GM10248 (cell line): ENCODE measurements around the gene KCNJ3.
"Not testable (repeated sequence)": the region's sequence is repeated elsewhere in the genome, so short reads cannot be mapped to it uniquely, and the experiment has no call there.

Experiments used
- CTCF ChIA-PET: fragments of 300-600 bp; sonication (Branson Sonifier 250); formaldehyde crosslinking; extraction: SDS; loops from one replicate; lab custom pipeline; 2021; ENCODE audit warnings: antibody characterized with exemption; lab: Yijun Ruan, JAX
- POLR2A ChIA-PET: fragments of 350-650 bp; sonication (Branson Sonifier 250); formaldehyde crosslinking; extraction: SDS; loops from one replicate; lab custom pipeline; 2020; ENCODE audit warnings: antibody characterized with exemption; lab: Yijun Ruan, JAX
- DNase-seq: peaks from one replicate; pipeline ENCODE4 v3.0.0; 2012; ENCODE audit errors: extremely low spot score
- TF ChIP-seq, protein P1 (sequence below): IDR thresholded peaks from 2 replicates; pipeline ENCODE4 v1.5.1; 2012; ENCODE audit warnings: mild to moderate bottlenecking, low read depth; ENCODE audit errors: extremely low read depth, missing control alignments, control extremely low read depth

Gene KCNJ3

GRCh38 chr2:154849482-154849881, 151.0 kb downstream of the KCNJ3 start:
- DNase-seq, result no peak
- TF ChIP-seq, protein P1, sequence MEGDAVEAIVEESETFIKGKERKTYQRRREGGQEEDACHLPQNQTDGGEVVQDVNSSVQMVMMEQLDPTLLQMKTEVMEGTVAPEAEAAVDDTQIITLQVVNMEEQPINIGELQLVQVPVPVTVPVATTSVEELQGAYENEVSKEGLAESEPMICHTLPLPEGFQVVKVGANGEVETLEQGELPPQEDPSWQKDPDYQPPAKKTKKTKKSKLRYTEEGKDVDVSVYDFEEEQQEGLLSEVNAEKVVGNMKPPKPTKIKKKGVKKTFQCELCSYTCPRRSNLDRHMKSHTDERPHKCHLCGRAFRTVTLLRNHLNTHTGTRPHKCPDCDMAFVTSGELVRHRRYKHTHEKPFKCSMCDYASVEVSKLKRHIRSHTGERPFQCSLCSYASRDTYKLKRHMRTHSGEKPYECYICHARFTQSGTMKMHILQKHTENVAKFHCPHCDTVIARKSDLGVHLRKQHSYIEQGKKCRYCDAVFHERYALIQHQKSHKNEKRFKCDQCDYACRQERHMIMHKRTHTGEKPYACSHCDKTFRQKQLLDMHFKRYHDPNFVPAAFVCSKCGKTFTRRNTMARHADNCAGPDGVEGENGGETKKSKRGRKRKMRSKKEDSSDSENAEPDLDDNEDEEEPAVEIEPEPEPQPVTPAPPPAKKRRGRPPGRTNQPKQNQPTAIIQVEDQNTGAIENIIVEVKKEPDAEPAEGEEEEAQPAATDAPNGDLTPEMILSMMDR, result no peak
- POLR2A ChIA-PET, result no interaction called here
- CTCF ChIA-PET, result interaction anchor here (1.6 kb wide), 1 partner anchor 16 kb away, joined by 4 read pairs; no protein-coding TSS in a partner anchor

GRCh38 chr2:154850532-154850931, 152.0 kb downstream of the KCNJ3 start:
- ChIA-PET CTCF (no interaction called here), POLR2A (no interaction called here)
- TF ChIP-seq, protein P1, result no peak
- no peak for DNase-seq

DNA sequence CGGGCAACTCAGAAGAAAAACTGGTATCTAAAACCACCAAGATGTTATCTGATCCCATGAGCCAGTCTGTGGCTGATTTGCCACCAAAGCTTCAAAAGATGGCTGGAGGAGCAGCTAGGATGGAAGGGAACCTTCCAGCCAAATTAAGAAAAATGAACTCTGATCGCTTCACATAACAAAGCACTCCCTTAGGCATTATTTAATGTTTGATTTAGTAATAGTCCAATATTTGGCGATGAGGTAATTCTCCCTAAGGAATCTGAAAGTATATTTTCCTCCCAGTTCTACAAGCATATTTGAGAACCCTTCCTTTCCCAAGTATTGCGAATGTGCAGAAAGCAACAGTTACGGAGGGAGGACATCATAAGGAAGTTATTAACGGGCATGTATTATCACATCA, 156.6 kb downstream of the KCNJ3 start:
- ChIA-PET CTCF (interaction anchor here (1.5 kb wide), 1 partner anchor 11 kb away, joined by 4 read pairs; no protein-coding TSS in a partner anchor), POLR2A (no interaction called here)
- TF ChIP-seq, protein P1, result no peak
- DNase-seq, result no peak

DNA sequence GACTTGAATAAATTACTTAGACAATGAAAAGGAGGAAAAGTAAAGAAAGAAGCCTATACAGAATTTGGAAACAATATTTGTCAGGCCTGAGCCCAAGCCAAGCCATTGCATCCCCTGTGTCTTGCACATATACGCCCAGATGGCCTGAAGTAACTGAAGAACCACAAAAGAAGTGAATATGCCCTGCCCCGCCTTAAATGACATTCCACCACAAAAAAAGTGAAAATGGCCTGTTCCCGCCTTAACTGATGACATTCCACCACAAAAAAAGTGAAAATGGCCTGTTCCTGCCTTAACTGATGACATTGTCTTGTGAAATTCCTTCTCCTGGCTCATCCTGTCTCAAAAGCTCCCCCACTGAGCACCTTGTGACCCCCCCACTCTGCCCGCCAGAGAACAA, 168.7 kb downstream of the KCNJ3 start:
- CTCF ChIA-PET, POLR2A ChIA-PET, DNase-seq: not testable (repeated sequence)

DNA sequence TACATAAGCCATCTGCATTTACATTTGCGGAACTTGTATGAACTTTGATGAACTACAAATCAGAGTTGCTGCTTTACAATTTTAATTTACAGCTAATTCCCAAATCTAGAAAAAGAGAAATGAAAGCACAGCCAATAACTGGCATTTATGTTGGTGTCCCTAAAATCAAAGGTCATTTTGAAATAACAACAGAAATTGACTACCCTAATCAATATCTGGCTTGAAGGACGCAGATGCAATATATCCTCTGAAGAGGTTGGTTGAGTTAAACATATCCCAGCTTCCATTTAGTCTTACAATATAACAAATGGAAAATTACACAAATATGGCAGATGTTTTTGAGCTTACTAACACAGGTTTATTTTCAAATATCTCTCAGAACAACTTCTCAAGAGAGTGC, 177.5 kb downstream of the KCNJ3 start:
- CTCF ChIA-PET, result no interaction called here
- no peak for DNase-seq
- POLR2A ChIA-PET, result no interaction called here
- TF ChIP-seq, protein P1, result no peak

DNA sequence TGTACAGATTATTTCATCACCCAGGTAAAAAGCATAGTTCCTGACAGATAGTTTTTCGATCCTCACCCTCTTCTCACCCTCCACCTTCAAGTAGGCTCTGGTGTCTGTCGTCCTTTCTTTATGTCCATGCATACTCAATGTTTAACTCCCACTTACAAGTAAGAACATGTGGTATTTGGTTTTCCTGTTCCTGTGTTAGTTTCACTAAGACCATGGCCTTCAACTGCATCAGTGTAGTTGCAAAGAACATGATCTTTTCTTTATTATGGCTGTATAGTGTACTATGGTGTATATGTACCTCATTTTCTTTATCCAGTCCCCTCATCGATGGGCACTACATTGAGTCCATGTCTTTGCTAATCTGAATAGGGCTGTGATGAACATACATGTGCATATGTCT, 184.2 kb downstream of the KCNJ3 start:
- DNase-seq, result no peak
- TF ChIP-seq, protein P1, result no peak
- POLR2A ChIA-PET, result no interaction called here
- CTCF ChIA-PET, result no interaction called here

- ChIA-PET POLR2A (no interaction called here), CTCF (no interaction called here)
- no peak for DNase-seq
- TF ChIP-seq, protein P1, result no peak
Observed at GRCh38 chr2:154886316-154886715, 187.8 kb downstream of the KCNJ3 start.
